ENCODE measurements around the gene XRN2.

DNA sequence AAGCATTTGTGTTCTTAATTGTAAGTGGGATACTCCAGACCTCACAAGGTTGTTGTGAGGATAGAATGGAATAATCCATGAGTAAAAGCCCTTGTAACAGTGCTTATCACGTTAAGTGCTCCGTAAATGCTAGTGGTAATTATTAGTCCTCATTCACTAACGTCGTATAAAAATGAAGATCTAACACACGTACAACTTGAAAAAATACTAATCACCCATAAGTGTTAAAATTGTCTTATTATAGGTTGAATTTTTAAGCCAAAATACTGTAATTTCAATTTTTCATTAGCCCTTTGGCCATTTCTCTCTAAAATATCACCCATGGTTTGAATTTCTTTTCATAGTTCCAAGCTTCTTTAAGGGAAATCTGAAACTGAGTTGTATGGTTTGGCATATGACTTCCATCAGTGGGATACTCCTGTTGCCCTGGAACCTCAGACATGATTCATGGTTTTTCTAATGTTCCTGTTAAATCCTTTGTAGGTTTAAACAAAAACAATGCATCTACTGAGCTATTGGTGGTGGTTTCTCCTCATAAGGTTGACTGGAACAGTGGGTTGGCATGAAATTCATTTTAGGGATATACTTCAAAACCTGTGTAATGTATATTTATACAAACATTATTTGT lies 19.1 kb downstream of the XRN2 start:
- TF ChIP-seq EZH2 (IDR thresholded peaks at IDR 0.05), result no peak
- TF ChIP-seq, protein P1, sequence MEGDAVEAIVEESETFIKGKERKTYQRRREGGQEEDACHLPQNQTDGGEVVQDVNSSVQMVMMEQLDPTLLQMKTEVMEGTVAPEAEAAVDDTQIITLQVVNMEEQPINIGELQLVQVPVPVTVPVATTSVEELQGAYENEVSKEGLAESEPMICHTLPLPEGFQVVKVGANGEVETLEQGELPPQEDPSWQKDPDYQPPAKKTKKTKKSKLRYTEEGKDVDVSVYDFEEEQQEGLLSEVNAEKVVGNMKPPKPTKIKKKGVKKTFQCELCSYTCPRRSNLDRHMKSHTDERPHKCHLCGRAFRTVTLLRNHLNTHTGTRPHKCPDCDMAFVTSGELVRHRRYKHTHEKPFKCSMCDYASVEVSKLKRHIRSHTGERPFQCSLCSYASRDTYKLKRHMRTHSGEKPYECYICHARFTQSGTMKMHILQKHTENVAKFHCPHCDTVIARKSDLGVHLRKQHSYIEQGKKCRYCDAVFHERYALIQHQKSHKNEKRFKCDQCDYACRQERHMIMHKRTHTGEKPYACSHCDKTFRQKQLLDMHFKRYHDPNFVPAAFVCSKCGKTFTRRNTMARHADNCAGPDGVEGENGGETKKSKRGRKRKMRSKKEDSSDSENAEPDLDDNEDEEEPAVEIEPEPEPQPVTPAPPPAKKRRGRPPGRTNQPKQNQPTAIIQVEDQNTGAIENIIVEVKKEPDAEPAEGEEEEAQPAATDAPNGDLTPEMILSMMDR (IDR thresholded peaks at IDR 0.05), result no peak
- no peak for TF ChIP-seq EZH2phosphoT487 (IDR thresholded peaks at IDR 0.05)
